ENCODE data around the gene PSMD13.

DNA sequence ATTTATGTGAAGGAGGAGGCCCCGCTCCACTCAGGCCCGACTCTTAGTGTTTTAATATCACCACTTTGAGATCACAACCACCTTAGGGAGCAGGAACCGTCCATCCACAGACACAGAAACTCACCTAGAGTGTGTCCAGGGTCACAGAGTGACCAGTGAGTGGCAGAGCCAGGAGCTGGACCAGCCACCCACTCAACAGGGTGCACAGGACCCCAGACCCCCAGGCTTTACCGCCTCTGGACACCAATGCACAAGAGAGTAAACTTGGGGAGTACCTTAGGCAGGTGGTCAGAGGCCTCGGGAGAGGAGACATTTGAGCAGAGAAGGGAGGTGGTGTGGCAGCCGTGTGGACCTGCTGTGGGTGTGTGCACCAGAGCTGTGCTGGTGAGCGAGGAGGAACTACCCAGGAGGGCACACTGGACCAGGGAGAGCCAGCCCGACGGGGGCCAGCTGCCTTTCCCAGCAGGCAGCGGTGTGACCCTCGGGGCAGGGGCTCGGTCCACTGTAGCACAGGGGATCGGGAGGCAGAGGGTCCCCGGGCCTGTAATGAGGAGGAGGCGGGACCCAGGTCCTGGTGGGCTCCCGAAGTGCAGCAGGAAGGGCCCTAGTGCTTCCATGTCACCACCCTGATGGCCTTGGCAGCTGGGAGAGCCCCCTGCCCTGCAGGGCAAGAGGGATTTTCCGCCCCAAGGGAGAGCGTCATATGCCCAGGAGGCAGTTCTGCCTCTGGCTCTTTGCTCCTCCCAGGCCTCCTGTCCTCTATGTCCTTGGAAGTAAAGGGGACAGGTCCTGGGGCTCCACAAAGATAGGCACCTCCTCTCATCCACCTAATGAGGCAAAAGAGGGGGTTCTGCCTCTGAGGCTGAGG, 33.9 kb downstream of the PSMD13 start:
- TF ChIP-seq, protein P1, sequence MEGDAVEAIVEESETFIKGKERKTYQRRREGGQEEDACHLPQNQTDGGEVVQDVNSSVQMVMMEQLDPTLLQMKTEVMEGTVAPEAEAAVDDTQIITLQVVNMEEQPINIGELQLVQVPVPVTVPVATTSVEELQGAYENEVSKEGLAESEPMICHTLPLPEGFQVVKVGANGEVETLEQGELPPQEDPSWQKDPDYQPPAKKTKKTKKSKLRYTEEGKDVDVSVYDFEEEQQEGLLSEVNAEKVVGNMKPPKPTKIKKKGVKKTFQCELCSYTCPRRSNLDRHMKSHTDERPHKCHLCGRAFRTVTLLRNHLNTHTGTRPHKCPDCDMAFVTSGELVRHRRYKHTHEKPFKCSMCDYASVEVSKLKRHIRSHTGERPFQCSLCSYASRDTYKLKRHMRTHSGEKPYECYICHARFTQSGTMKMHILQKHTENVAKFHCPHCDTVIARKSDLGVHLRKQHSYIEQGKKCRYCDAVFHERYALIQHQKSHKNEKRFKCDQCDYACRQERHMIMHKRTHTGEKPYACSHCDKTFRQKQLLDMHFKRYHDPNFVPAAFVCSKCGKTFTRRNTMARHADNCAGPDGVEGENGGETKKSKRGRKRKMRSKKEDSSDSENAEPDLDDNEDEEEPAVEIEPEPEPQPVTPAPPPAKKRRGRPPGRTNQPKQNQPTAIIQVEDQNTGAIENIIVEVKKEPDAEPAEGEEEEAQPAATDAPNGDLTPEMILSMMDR (IDR thresholded peaks at IDR 0.05; ENCODE audit: low read length), result no peak
- no peak for TF ChIP-seq EZH2 (IDR thresholded peaks at IDR 0.05; ENCODE audit: borderline replicate concordance, low read length)

All from OCI-LY1 (cell line).